ENCODE measurements around the gene INTS11.

The INTS11 gene

DNA sequence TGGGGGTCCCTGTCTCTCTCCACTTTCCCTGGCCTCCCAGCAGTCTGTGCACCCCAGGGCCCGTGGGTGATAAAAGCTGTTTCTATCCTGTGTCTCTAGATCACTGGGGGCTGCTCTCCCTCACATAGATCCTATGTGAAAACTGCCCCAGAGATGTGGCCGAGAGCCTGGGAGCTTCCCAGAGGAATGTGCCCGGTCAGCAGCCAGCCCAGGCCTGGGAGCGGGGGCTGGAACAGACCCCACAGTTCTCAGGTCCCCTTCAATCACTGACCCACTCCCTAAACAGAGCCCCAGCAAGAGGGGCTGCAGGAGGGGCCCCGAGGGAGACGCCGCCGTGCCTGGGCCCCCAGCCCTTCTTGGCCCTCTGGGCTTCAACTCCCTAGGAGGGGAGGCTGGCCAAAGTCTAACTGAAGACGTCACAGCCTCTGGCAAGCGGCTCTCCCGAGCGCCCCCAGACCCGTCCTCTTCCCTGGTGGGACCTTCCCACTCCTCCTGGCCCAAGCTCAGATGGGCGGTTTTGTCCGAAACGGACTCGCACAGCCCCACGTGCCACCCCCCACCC, 33.5 kb upstream of the INTS11 start:
- no peak for DNase-seq

GRCh38 chr1:1356796-1357401, 32.4 kb upstream of the INTS11 start:
- DNase-seq = no peak

DNA sequence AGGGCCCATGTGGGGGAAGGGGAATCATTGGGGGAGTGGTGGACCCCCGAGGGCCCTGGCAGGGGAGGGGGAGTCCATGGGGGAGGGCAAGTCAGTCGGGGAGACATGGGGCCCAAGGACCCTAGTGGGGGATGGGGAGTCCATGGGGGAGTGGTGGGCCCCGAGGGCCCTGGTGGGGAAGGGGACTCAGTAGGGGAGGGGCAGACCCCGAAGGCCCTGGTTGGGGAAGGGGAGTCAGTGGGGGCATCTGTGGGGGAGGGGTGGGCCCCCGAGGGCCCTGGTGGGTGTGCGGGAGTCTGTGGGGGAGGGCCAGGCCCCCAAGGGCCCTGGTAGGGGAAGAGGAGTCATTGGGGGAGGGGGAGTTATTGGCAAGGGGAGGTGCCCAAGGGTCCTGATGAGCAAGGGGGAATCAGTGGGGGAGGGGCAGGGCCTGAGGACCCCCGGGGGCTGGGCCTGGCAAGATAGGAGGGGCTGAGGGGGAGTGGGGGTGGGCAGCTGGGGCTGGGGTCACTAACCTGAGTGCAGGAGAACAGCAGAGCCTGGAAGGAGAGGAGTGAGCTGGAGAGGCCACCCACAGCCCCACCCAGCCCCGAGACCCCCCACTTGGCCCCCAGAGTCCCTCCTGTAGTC, 31.8 kb upstream of the INTS11 start:
- no peak for DNase-seq

- peak in 1 of 2 experiments; percentile 57 for DNase-seq
These were observed 31.0 kb upstream of the INTS11 start for GRCh38 chr1:1355416-1355815.

GRCh38 chr1:1354271-1355247, 30.1 kb upstream of the INTS11 start:
- DNase-seq = no peak

GRCh38 chr1:1353389-1354151, 29.1 kb upstream of the INTS11 start:
- DNase-seq = no peak

DNA sequence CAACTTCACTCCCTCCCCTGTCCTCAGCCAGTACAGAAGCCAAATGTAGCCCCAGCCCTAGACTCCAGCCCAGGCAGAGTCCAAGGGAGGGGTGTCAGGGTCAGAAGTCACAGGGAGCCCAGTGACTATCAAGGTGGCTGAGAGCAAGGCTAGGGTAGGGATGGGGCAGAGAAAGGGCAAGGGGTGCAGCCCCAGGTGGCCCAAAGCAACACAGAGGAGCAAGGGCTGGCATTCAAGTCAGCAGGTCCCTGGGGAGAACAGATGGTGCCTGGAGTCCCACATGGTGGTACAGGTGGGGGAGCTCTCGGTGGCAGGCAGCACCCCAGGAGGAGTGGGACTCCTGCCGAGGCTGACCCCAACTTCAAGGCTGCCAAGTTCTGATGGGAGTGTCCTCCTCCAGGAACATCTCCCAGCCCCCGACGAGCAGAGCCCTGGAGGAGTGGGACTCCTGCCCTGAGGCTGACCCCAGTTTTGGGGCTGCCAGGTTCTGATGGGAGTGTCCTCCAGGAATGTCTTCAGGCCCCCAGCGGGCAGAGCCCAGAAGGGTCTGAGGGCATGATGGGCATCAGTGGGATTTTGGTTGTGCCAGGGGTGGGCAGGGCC, 28.4 kb upstream of the INTS11 start:
- no peak for DNase-seq

GRCh38 chr1:1351511-1352427, 27.3 kb upstream of the INTS11 start:
- no peak for DNase-seq

- peak; percentile 71 to 77 for DNase-seq
These were observed 25.0 kb upstream of the INTS11 start, which contains the start of gene DVL1 for GRCh38 chr1:1349256-1350012. DVL1 (minus strand) TSS chr1:1349418; CDS start chr1:1349065, 353 bp downstream.

- peak in 1 of 2 experiments; percentile 42 for DNase-seq
These were observed 24.2 kb upstream of the INTS11 start for GRCh38 chr1:1348420-1349255.

DNA sequence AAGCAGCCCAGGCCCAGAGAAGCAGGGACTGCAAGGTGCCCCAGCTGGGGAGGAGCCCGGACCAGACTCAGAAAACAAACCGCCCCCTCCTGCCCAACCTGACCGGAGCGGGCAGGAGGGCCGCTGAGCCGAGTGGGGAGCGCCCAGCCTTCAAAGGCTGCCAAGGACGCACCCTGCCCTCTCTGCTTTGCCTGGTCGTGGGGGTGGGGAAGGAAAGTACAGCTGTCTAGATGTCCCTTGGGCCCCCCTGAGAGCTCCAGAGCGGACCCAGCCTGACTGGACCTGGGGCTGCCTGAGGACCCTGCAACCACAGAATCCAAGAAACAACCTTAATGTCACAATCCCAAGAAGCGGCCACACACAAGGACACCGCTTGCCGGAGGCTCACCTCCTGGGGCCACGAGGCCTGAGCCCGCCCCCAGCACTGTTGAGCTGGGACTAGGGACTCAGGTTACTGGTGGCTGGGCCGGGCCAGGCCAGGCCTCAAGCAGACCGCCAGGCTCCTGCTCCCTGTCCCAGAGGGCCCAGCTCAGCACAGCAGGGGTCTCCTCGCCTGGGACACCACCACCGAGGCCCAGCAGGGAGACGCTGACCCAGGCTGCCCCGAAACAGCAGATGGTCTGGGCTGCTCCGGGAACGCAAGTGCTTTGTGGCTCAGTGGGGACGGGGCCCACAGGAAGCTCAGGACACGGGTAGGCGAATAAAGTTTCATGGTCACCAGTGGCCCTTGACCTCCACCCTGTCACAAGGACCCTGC, 23.4 kb upstream of the INTS11 start:
- no peak for DNase-seq

- DNase-seq = no peak
These were observed 22.7 kb upstream of the INTS11 start for GRCh38 chr1:1347026-1347595.

- no peak for DNase-seq
These were observed 22.0 kb upstream of the INTS11 start for GRCh38 chr1:1346501-1346890.

GRCh38 chr1:1345860-1346500, 21.5 kb upstream of the INTS11 start:
- no peak for DNase-seq

GRCh38 chr1:1345384-1345783, 20.9 kb upstream of the INTS11 start:
- DNase-seq = no peak

DNA sequence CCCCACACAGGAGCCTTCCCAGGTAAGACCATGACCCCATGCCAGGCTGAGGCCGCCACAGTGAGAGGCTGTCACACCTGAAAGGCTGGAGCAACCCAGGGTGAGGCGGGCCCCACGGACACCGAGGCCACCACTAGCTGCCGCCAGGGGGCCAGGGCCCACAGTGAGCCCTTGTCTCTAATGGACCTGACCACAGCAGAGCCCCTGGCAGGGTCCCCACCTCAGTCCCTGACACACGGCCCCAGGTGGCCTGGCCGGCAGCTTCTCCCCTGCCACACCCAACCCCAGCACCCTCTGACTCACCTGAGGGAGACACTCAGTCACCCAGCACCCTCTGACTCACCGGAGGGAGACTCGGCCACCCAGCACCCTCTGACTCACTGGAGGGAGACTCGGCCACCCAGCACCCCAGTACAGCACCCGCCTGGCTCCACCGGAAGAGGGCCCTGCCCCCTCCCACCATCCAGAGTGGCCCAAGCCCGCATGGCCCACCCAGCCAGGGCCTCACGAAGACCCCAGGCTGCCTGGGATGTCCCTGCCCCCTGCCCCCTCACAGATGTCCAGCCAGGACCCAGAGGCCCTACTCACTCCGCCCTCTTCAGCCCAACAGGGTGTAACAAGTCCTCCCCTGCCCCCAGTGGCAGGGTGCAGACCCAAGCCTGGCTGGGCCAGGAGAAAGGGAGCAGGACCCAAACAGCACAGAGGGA, 20.3 kb upstream of the INTS11 start:
- DNase-seq = peak; percentile 71 to 76
